ENCODE data around the gene CAPSL. TPM values are rescaled to one million over a fixed set of nuclear protein-coding genes. Genes with fewer than 3 reads are reported as not detected.
A peak's percentile ranks its signal among the peaks of the same experiment; 100 is the strongest.

Gene CAPSL
- polyA plus RNA-seq, 3 donors from 2014 or later, result not detected

- Mint-ChIP-seq H3K27me3 (ENCODE audit: low read depth in 3 of 3) (peaks cover 2 to 7% (median 6%) of the 10 kb centered on the region in 3 donors), H3K4me1 (peaks cover 10 to 18% of the 10 kb centered on the region in 2 donors), H3K27ac (no peak overlapping the region), H3K36me3 (no peaks in the 10 kb centered on the region), H3K9me3 (no peaks in the 10 kb centered on the region), H3K4me3 (peak overlapping the region in 4 of 5 donors; percentile 21 to 34 (median 30))
- peak; percentile 37 to 69 (median 50) for DNase-seq
These were observed 13.3 kb downstream of the CAPSL start for GRCh38 chr5:35924950-35925722.

- peaks cover 10 to 18% of the 10 kb centered on the region in 2 donors for H3K4me1 Mint-ChIP-seq
- peaks cover 2 to 7% (median 6%) of the 10 kb centered on the region in 3 donors for H3K27me3 Mint-ChIP-seq (ENCODE audit: low read depth in 3 of 3)
- no peak overlapping the region for H3K27ac Mint-ChIP-seq
- DNase-seq, result no peak
- H3K36me3 Mint-ChIP-seq, result no peaks in the 10 kb centered on the region
- peak overlapping the region in 3 of 5 donors; percentile 21 to 34 (median 27) for H3K4me3 Mint-ChIP-seq
- H3K9me3 Mint-ChIP-seq, result no peaks in the 10 kb centered on the region
These were observed 14.1 kb downstream of the CAPSL start for GRCh38 chr5:35924122-35924949.

- no peaks in the 10 kb centered on the region for H3K36me3 Mint-ChIP-seq
- H3K4me1 Mint-ChIP-seq, result peaks cover 10 to 18% of the 10 kb centered on the region in 2 donors
- no peak for DNase-seq
- no peaks in the 10 kb centered on the region for H3K9me3 Mint-ChIP-seq
- peaks cover 2 to 7% (median 6%) of the 10 kb centered on the region in 3 donors for H3K27me3 Mint-ChIP-seq (ENCODE audit: low read depth in 3 of 3)
- no peak overlapping the region for H3K27ac Mint-ChIP-seq
- no peak overlapping the region for H3K4me3 Mint-ChIP-seq
These were observed 16.0 kb downstream of the CAPSL start for GRCh38 chr5:35922468-35922867.

DNA sequence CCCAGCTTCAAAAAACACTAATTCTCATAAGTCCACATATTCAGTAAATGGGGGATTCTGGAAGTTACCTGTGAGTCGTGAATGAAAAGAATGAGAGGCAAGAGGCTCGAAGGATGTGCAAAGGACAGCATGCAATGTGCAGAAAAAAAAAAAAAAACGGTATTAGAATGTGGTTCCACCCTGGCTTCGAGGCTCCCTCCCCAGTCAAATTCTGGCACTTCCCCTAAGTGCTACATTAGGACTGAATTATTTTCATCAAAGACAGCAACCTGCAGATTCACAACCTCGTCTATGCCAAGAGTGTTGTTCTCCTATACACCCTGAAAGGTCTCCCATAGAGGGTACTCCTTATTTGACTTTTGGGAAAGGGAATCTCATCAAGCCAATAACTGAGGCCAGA is 16.5 kb downstream of the CAPSL start:
- H3K4me1 Mint-ChIP-seq, result peaks cover 10 to 18% of the 10 kb centered on the region in 2 donors
- no peak for DNase-seq
- peaks cover 2 to 7% (median 6%) of the 10 kb centered on the region in 3 donors for H3K27me3 Mint-ChIP-seq (ENCODE audit: low read depth in 3 of 3)
- no peaks in the 10 kb centered on the region for H3K9me3 Mint-ChIP-seq
- no peaks in the 10 kb centered on the region for H3K36me3 Mint-ChIP-seq
- no peak overlapping the region for H3K27ac Mint-ChIP-seq
- H3K4me3 Mint-ChIP-seq, result no peak overlapping the region

DNA sequence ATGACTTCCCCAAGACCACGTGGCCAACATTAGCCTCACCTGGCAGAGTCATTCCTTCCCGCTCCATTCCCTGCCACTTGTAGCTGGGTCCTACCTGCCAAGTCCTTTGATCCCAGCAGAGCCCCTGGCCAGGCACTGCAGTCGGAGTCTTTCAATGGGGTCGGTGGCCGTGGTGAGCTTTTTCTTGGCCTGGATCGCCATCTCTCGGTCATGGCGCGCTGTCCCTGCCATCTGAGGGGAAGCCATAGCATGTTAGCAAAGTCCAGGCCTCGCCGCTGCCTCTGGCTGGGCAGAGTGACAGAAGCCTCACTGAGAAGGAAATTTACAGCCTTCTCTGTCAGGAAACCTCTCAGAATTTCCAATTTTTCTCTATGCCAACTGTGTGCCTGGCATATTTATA is 17.5 kb downstream of the CAPSL start:
- Mint-ChIP-seq H3K9me3 (peaks cover 0 to 2% (median 0%) of the 10 kb centered on the region in 6 donors), H3K36me3 (no peaks in the 10 kb centered on the region), H3K27me3 (ENCODE audit: low read depth in 3 of 3) (peaks cover 2 to 6% (median 3%) of the 10 kb centered on the region in 3 donors), H3K27ac (no peak overlapping the region), H3K4me1 (peaks cover 10 to 12% of the 10 kb centered on the region in 2 donors), H3K4me3 (no peak overlapping the region)
- no peak for DNase-seq

- H3K4me3 Mint-ChIP-seq, result no peak overlapping the region
- H3K27me3 Mint-ChIP-seq (ENCODE audit: low read depth in 3 of 3), result peaks cover 0 to 4% (median 2%) of the 10 kb centered on the region in 3 donors
- no peak for DNase-seq
- H3K4me1 Mint-ChIP-seq, result no peaks in the 10 kb centered on the region
- peaks cover 0 to 2% (median 0%) of the 10 kb centered on the region in 6 donors for H3K9me3 Mint-ChIP-seq
- H3K27ac Mint-ChIP-seq, result no peak overlapping the region
- no peaks in the 10 kb centered on the region for H3K36me3 Mint-ChIP-seq
These were observed 19.2 kb downstream of the CAPSL start for GRCh38 chr5:35919191-35919590.

GRCh38 chr5:35908814-35909213 is 29.6 kb downstream of the CAPSL start:
- no peak for DNase-seq
- peaks cover 2 to 8% of the 10 kb centered on the region in 2 donors for H3K4me1 Mint-ChIP-seq
- peaks cover 0 to 4% (median 3%) of the 10 kb centered on the region in 3 donors for H3K27me3 Mint-ChIP-seq (ENCODE audit: low read depth in 3 of 3)
- H3K36me3 Mint-ChIP-seq, result peaks cover 0 to 4% (median 0%) of the 10 kb centered on the region in 3 donors
- H3K4me3 Mint-ChIP-seq, result no peak overlapping the region
- peaks cover 0 to 3% (median 0%) of the 10 kb centered on the region in 6 donors for H3K9me3 Mint-ChIP-seq
- no peak overlapping the region for H3K27ac Mint-ChIP-seq

DNA sequence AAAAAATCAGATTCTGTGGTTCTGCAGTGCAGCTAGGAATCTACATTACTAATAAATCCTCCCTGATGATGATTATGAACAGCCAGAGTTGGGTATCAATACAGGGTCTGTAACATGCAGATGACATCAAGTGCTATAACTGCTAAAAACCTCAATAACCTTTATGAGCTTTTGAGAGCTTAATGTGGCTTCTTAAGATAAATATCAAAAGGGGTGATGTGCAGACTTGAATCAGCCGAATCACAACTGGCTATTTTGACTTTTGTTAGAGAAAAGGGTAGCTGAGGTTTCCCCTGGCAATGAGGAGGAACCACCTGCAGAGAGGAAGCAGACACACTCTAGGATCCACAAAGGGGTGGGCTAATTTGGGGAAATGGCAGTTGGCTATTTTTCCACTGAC is 30.2 kb downstream of the CAPSL start:
- Mint-ChIP-seq H3K27ac (no peak overlapping the region), H3K4me1 (peaks cover 2 to 11% of the 10 kb centered on the region in 2 donors), H3K27me3 (ENCODE audit: low read depth in 3 of 3) (peaks cover 0 to 4% (median 3%) of the 10 kb centered on the region in 3 donors), H3K36me3 (peaks cover 0 to 4% (median 0%) of the 10 kb centered on the region in 3 donors), H3K9me3 (peaks cover 0 to 4% (median 0%) of the 10 kb centered on the region in 6 donors), H3K4me3 (no peak overlapping the region)
- no peak for DNase-seq

- Mint-ChIP-seq H3K4me3 (no peak overlapping the region), H3K4me1 (peaks cover 4 to 19% of the 10 kb centered on the region in 2 donors), H3K9me3 (peaks cover 0 to 4% (median 0%) of the 10 kb centered on the region in 6 donors), H3K27ac (no peak overlapping the region), H3K27me3 (ENCODE audit: low read depth in 3 of 3) (no peaks in the 10 kb centered on the region), H3K36me3 (peaks cover 0 to 4% (median 0%) of the 10 kb centered on the region in 3 donors)
- no peak for DNase-seq
These were observed 33.8 kb downstream of the CAPSL start for GRCh38 chr5:35904443-35905132.

DNA sequence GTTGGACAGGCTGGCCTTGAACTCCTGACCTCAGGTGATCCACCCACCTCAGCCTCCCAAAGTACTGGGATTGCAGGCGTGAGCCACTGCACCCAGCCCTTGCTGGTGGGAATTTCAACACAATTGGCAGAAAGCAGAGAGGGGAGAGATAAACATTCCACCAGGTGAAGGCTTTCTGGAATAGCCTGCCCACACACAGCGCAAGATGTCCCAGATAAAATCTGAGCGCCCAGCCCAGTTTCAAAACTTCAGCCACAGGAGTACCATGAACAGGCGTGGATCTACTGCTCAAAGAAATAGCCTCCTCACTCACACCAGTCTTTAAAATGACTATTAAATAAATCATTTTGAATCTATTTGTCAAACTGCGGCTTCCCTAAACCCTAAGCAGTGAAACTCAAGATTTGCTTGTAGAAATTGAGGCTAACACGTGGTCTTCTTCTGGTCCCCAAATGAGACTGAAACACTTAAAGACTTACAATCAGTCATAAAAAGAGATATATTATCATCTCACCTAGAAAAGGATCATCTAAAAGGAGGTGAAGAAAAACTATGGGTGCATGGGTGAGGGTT is 34.7 kb downstream of the CAPSL start:
- Mint-ChIP-seq H3K4me1 (peaks cover 4 to 25% of the 10 kb centered on the region in 2 donors), H3K4me3 (peak overlapping the region in 1 of 5 donors; percentile 24), H3K36me3 (peaks cover 0 to 4% (median 0%) of the 10 kb centered on the region in 3 donors), H3K27me3 (ENCODE audit: low read depth in 3 of 3) (no peaks in the 10 kb centered on the region), H3K9me3 (peaks cover 0 to 4% (median 0%) of the 10 kb centered on the region in 6 donors), H3K27ac (no peak overlapping the region)
- peak in 2 of 3 donors; percentile 8 to 17 for DNase-seq

GRCh38 chr5:35902046-35902672 is 36.3 kb downstream of the CAPSL start:
- Mint-ChIP-seq H3K36me3 (peaks cover 0 to 4% (median 0%) of the 10 kb centered on the region in 3 donors), H3K4me1 (peaks cover 2 to 25% of the 10 kb centered on the region in 2 donors), H3K27ac (no peak overlapping the region), H3K4me3 (no peak overlapping the region), H3K27me3 (ENCODE audit: low read depth in 3 of 3) (no peaks in the 10 kb centered on the region), H3K9me3 (peaks cover 0 to 4% (median 0%) of the 10 kb centered on the region in 6 donors)
- no peak for DNase-seq

- H3K9me3 Mint-ChIP-seq, result peaks cover 0 to 4% (median 0%) of the 10 kb centered on the region in 6 donors
- H3K36me3 Mint-ChIP-seq, result peaks cover 0 to 4% (median 0%) of the 10 kb centered on the region in 3 donors
- DNase-seq, result no peak
- H3K27me3 Mint-ChIP-seq (ENCODE audit: low read depth in 3 of 3), result no peaks in the 10 kb centered on the region
- H3K27ac Mint-ChIP-seq, result no peak overlapping the region
- H3K4me1 Mint-ChIP-seq, result peaks cover 2 to 25% of the 10 kb centered on the region in 2 donors
- no peak overlapping the region for H3K4me3 Mint-ChIP-seq
These were observed 37.3 kb downstream of the CAPSL start for GRCh38 chr5:35900972-35901695.
